Kidney (tissue), 14 donors: ENCODE data around the gene CHIT1. TPM values are rescaled to one million over a fixed set of nuclear protein-coding genes. Genes with fewer than 3 reads are reported as not detected.
"Not testable (repeated sequence)": the region's sequence is repeated elsewhere in the genome, so short reads cannot be mapped to it uniquely, and the experiment has no call there.

ENCODE experiments used
- DNase-seq, 5 donors: peaks; one replicate each; pipeline ENCODE4 v3.0.0-alpha.2; 2013 to 2020
- FAIRE-seq: peaks from 2 replicates; lab custom pipeline; 2012; peaks lifted over from hg19 to GRCh38; lab: Jason Lieb, UNC
- H3K27ac ChIP-seq, 2 donors: one replicate each; pipeline ENCODE4 v1.7.0; 2013; ENCODE audit warnings: low read depth in 2 of 2, low read length in 2 of 2, inconsistent platforms in 1 of 2
- H3K27me3 ChIP-seq: one replicate; pipeline ENCODE4 v1.7.1; 2013; ENCODE audit warnings: low read length, inconsistent platforms; ENCODE audit not compliant: control insufficient read depth, insufficient read depth
- H3K36me3 ChIP-seq, 3 donors: one replicate each; pipeline versions ENCODE4 v1.7.0 to v1.7.1; 2013; ENCODE audit warnings: low read length in 3 of 3, control low read depth in 1 of 3, inconsistent platforms in 1 of 3; ENCODE audit not compliant: insufficient read depth in 3 of 3, control insufficient read depth in 2 of 3
- H3K4me1 ChIP-seq, 3 donors: one replicate each; pipeline versions ENCODE4 v1.7.0 to v1.7.1; 2013; ENCODE audit warnings: low read length in 3 of 3, inconsistent platforms in 1 of 3, low read depth in 1 of 3; ENCODE audit not compliant: control insufficient read depth in 2 of 3, insufficient read depth in 2 of 3
- H3K4me3 ChIP-seq, 3 donors: one replicate each; pipeline versions ENCODE4 v1.7.0 to v1.8.1; 2013; ENCODE audit warnings: low read length in 3 of 3, control low read depth in 1 of 3, inconsistent platforms in 1 of 3
- H3K9ac ChIP-seq, 3 donors: one replicate each; pipeline versions ENCODE4 v1.7.0 to v1.7.1; 2013; ENCODE audit warnings: low read length in 3 of 3, control low read depth in 1 of 3, inconsistent platforms in 1 of 3
- H3K9me3 ChIP-seq, 3 donors: one replicate each; pipeline versions ENCODE4 v1.7.0 to v1.7.1; 2013; ENCODE audit warnings: low read length in 3 of 3, control low read depth in 1 of 3, inconsistent platforms in 1 of 3; ENCODE audit not compliant: control insufficient read depth in 2 of 3, insufficient read depth in 1 of 3
- CTCF ChIP-seq: IDR thresholded peaks from 3 replicates; pipeline ENCODE4 v1.5.1; 2012; ENCODE audit warnings: mild to moderate bottlenecking, moderate library complexity, borderline replicate concordance; ENCODE audit not compliant: insufficient read depth; ENCODE audit errors: extremely low read depth
- intact Hi-C: fragments of 100-400 bp; cut with DNase I; formaldehyde crosslinking; loops from one replicate; pipeline ENCODE4 v1.11.1; 2022
- polyA plus RNA-seq: library from polyadenylated mRNA; stranded (reverse); fragments of 350-450 nt; fragmentation: Illumina TruSeq; extraction: RNeasy Lipid Tissue Mini Kit (QIAGEN cat#74804); gene quantifications from one replicate; pipeline ENCODE4 v1.2.3, GENCODE V29; 2014; ENCODE audit warnings: low read depth, low replicate concordance; ENCODE audit not compliant: insufficient read depth
- total RNA-seq: library from RNA; stranded (reverse); fragmentation: NEBNext Ultra II Directional; extraction: Animal tissue kit (Norgen Biotek cat#: 25700); gene quantifications from one replicate; pipeline ENCODE4 v1.2.1, GENCODE V29; 2021
- donor health status: control.
- donor health status: control.
- donor health status: control.
- donor health status: control.
- donor health status: control.
- donor health status: DM: yes; HTN: yes; CAD: no.
- donor health status: Normal renal cell carcinoma (clear cell type).

The CHIT1 gene
- total and polyA plus RNA-seq, 2 donors from 2014 or later: 1.1 TPM; not detected in 1

- intact Hi-C loops: no loop called here
- Histone ChIP-seq H3K36me3 (no peaks in the 10 kb centered on the region), H3K9ac (peak overlapping the region in 2 of 3 donors; percentile 49 to 92), H3K27me3 (no peaks in the 10 kb centered on the region), H3K27ac (peak overlapping the region; percentile 80 to 85), H3K4me1 (peaks cover 0 to 3% (median 0%) of the 10 kb centered on the region in 3 donors), H3K9me3 (no peaks in the 10 kb centered on the region), H3K4me3 (peak overlapping the region; percentile 75 to 92 (median 76))
- no peak for DNase-seq
- TF ChIP-seq CTCF: no peak
- FAIRE-seq: no peak
These were observed 38.4 kb upstream of the CHIT1 start for GRCh38 chr1:203267912-203268311.

GRCh38 chr1:203267347-203267846 lies 37.9 kb upstream of the CHIT1 start:
- Histone ChIP-seq H3K9ac (peak overlapping the region; percentile 49 to 92 (median 49)), H3K9me3 (no peaks in the 10 kb centered on the region), H3K4me3 (peak overlapping the region; percentile 75 to 92 (median 76)), H3K36me3 (no peaks in the 10 kb centered on the region), H3K4me1 (peaks cover 0 to 2% (median 0%) of the 10 kb centered on the region in 3 donors), H3K27ac (peak overlapping the region; percentile 80 to 85), H3K27me3 (no peaks in the 10 kb centered on the region)
- FAIRE-seq: no peak
- intact Hi-C loops: no loop called here
- peak; percentile 90 to 97 (median 93) for DNase-seq
- peak; percentile 94 for TF ChIP-seq CTCF

- H3K27me3 ChIP-seq, H3K36me3 ChIP-seq, DNase-seq, FAIRE-seq, H3K27ac ChIP-seq, H3K4me3 ChIP-seq, intact Hi-C loops, H3K9ac ChIP-seq, H3K9me3 ChIP-seq, H3K4me1 ChIP-seq: not testable (repeated sequence)
These were observed 36.7 kb upstream of the CHIT1 start for GRCh38 chr1:203266140-203266539.

- no peak overlapping the region for H3K4me3 ChIP-seq
- FAIRE-seq (no peak), DNase-seq (peak in 1 of 5 donors; percentile 28)
- H3K27ac ChIP-seq: no peak overlapping the region
- H3K9me3 ChIP-seq: no peaks in the 10 kb centered on the region
- no peaks in the 10 kb centered on the region for H3K4me1 ChIP-seq
- intact Hi-C loops: no loop called here
- no peak overlapping the region for H3K9ac ChIP-seq
- no peaks in the 10 kb centered on the region for H3K27me3 ChIP-seq
- no peak for TF ChIP-seq CTCF
- no peaks in the 10 kb centered on the region for H3K36me3 ChIP-seq
These were observed 36.1 kb upstream of the CHIT1 start for GRCh38 chr1:203265541-203265940.
